K562 (cell line): ENCODE measurements around the gene PELI1. TPM values are rescaled to one million over a fixed set of nuclear protein-coding genes. Genes with fewer than 3 reads are reported as not detected.

Experiments used
- CREBBP ChIP-seq: IDR thresholded peaks from one replicate; pipeline ENCODE4 v1.6.1; 2012; ENCODE audit warnings: low read depth, mild to moderate bottlenecking, control low read depth, inconsistent platforms, low read length
- CTBP1 ChIP-seq: fragments of 450-650 bp; IDR thresholded peaks from 2 replicates; pipeline ENCODE4 v1.6.1; 2016; ENCODE audit warnings: borderline replicate concordance
- ESRRB ChIP-seq: fragments of 250-450 bp; sonication (Bioruptor Pico); IDR thresholded peaks from 2 replicates; pipeline ENCODE4 v1.5.0; 2020; ENCODE audit warnings: mild to moderate bottlenecking, moderate library complexity, borderline replicate concordance
- GATAD2A ChIP-seq: fragments of 450-650 bp; IDR thresholded peaks from 2 replicates; pipeline ENCODE4 v1.6.1; 2017
- HIVEP1 ChIP-seq: fragments of 250-450 bp; sonication (Bioruptor Pico); IDR thresholded peaks from 2 replicates; pipeline ENCODE4 v1.4.0; 2020; ENCODE audit warnings: mild to moderate bottlenecking
- HMG20B ChIP-seq: fragments of 250-450 bp; sonication (Bioruptor Pico); IDR thresholded peaks from 2 replicates; pipeline ENCODE4 v1.5.0; 2021; ENCODE audit warnings: mild to moderate bottlenecking
- LCOR ChIP-seq: sonication (generic); formaldehyde crosslinking; IDR thresholded peaks from 2 replicates; pipeline ENCODE4 v1.8.0; 2022; ENCODE audit warnings: mild to moderate bottlenecking, missing genetic modification reagents
- LEF1 ChIP-seq: fragments of 450-650 bp; IDR thresholded peaks from 2 replicates; pipeline ENCODE4 v1.6.1; 2016; ENCODE audit warnings: mild to moderate bottlenecking
- MTA1 ChIP-seq: fragments of 450-650 bp; IDR thresholded peaks from 2 replicates; pipeline ENCODE4 v1.6.1; 2017; ENCODE audit warnings: borderline replicate concordance
- MYNN ChIP-seq, 2 experiments: sonication (generic); formaldehyde crosslinking in 1 of 2; IDR thresholded peaks; 2 replicates each; pipeline versions ENCODE4 v1.5.0 to v1.6.1; 2016 to 2020; ENCODE audit warnings: antibody characterized with exemption in 1 of 2, missing genetic modification reagents in 1 of 2
- NFATC3 ChIP-seq: fragments of 450-650 bp; IDR thresholded peaks from 2 replicates; pipeline ENCODE4 v1.6.1; 2017; ENCODE audit warnings: mild to moderate bottlenecking
- NFE2 ChIP-seq: IDR thresholded peaks from 2 replicates; pipeline ENCODE4 v1.6.1; 2014; ENCODE audit warnings: antibody characterized with exemption, low read depth
- NFIC ChIP-seq: fragments of 450-650 bp; IDR thresholded peaks from 2 replicates; pipeline ENCODE4 v1.6.1; 2017; ENCODE audit warnings: mild to moderate bottlenecking, inconsistent platforms
- RFX1 ChIP-seq: fragments of 450-650 bp; IDR thresholded peaks from 2 replicates; pipeline ENCODE4 v1.6.1; 2016; ENCODE audit warnings: mild to moderate bottlenecking, moderate library complexity
- SMARCA4 ChIP-seq: fragments of 450-650 bp; IDR thresholded peaks from 2 replicates; pipeline ENCODE4 v1.6.1; 2016
- SNIP1 ChIP-seq: fragments of 450-650 bp; IDR thresholded peaks from 2 replicates; pipeline ENCODE4 v1.7.1; 2017; ENCODE audit warnings: low read depth, mild to moderate bottlenecking
- WHSC1 ChIP-seq: IDR thresholded peaks from one replicate; pipeline ENCODE4 v1.6.1; 2012; ENCODE audit warnings: low read length, control low read depth, inconsistent platforms
- ZNF316 ChIP-seq: fragments of 450-650 bp; IDR thresholded peaks from 2 replicates; pipeline ENCODE4 v1.6.1; 2016
- ZNF766 ChIP-seq: fragments of 200-800 bp; sonication (Bioruptor generic); conservative IDR thresholded peaks from 2 replicates; pipeline ENCODE4 v1.6.1; 2016; ENCODE audit warnings: missing genetic modification characterization, missing compliant biosample characterization
- polyA plus RNA-seq, 8 experiments: library from polyadenylated mRNA; depleted of rRNA in 4 of 8; stranded (reverse) in 5 of 8; unstranded in 3 of 8; fragments of >200 nt; fragmentation: Nextera tagmentation in 2 of 8; fragmentation: Illumina TruSeq in 1 of 8; extraction: Ambion mirVana in 2 of 8; extraction: Trizol in 1 of 8; gene quantifications; 2 replicates each; pipeline versions ENCODE4 v1.2.1 to v1.2.3, GENCODE V29; 2011 to 2014; ENCODE audit warnings: inconsistent platforms in 1 of 8, missing spikeins in 1 of 8
- total RNA-seq, 7 experiments: library from RNA; depleted of rRNA in 6 of 7; stranded (reverse); fragments of >200 nt in 6 of 7; fragmentation: Illumina TruSeq in 2 of 7; extraction: Trizol in 2 of 7; gene quantifications; 2 replicates each; pipeline versions ENCODE4 v1.2.1 to v1.2.3, GENCODE V29; 2011 to 2021; ENCODE audit warnings: low replicate concordance in 1 of 7
- TF ChIP-seq, protein P1 (sequence below): fragments of 150-350 bp; conservative IDR thresholded peaks from 2 replicates; pipeline ENCODE4 v1.6.1; 2014; ENCODE audit warnings: low read length
- TF ChIP-seq, protein P2 (sequence below): sonication (generic); formaldehyde crosslinking; IDR thresholded peaks from 2 replicates; pipeline ENCODE4 v1.8.0; 2022; ENCODE audit warnings: mild to moderate bottlenecking, low read depth, missing genetic modification reagents
- TF ChIP-seq, protein P3 (sequence below): sonication (generic); formaldehyde crosslinking; IDR thresholded peaks from 2 replicates; pipeline ENCODE4 v1.9.0; 2022; ENCODE audit warnings: mild to moderate bottlenecking, missing genetic modification reagents
- TF ChIP-seq, protein P4 (sequence below): fragments of 450-650 bp; IDR thresholded peaks from 2 replicates; pipeline ENCODE4 v1.6.1; 2016
- TF ChIP-seq, protein P5 (sequence below): fragments of 450-650 bp; IDR thresholded peaks from 2 replicates; pipeline ENCODE4 v1.6.1; 2017; ENCODE audit warnings: antibody characterized with exemption, mild to moderate bottlenecking

The PELI1 gene
- total and polyA plus RNA-seq, 9 of the 15 experiments (the other 6 are each of a cell fraction or from before 2014, with no cell fraction given), result 3.3 to 19.2 (median 12.5) TPM

DNA sequence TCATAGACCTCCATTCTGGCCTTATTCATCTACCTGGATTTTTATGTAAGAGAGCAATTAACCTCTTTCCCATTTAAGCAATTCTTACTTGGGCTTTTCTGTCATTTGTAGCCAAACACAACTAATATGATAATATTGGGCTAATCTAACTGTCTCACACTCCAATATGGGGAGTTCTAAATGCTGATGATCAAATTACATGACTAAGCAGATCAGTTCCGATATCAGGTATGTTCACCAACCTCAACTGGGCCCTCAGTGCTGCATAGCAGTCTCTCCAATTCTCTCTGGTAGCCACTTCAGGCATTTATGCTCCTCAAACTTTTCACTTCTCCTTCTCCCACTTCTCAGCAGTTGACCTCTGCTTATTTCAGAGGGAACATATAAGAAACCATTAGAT is 64.0 kb downstream of the PELI1 start (continued):
- TF ChIP-seq WHSC1 (no peak), CTBP1 (no peak), NFE2 (peak; percentile 80), MTA1 (no peak), GATAD2A (no peak), LCOR (CRISPR knock-in tag) (no peak), HMG20B (CRISPR knock-in tag) (no peak), ZNF766 (CRISPR knock-in tag) (peak; percentile 15; the same call in 1 of the 2 replicates), SNIP1 (no peak), NFATC3 (no peak), CREBBP (no peak), LEF1 (0 out of 2 replicates have a peak, but pooled peaks have one; percentile 8), ESRRB (no peak), NFIC (no peak), HIVEP1 (no peak), ZNF316 (peak; percentile 94), SMARCA4 (peak; percentile 49; the same call in 1 of the 2 replicates), MYNN (IDR thresholded peaks at IDR 0.05) (no peak), MYNN (CRISPR knock-in tag; IDR thresholded peaks at IDR 0.05) (no peak), RFX1 (no peak)
- TF ChIP-seq, protein P1, sequence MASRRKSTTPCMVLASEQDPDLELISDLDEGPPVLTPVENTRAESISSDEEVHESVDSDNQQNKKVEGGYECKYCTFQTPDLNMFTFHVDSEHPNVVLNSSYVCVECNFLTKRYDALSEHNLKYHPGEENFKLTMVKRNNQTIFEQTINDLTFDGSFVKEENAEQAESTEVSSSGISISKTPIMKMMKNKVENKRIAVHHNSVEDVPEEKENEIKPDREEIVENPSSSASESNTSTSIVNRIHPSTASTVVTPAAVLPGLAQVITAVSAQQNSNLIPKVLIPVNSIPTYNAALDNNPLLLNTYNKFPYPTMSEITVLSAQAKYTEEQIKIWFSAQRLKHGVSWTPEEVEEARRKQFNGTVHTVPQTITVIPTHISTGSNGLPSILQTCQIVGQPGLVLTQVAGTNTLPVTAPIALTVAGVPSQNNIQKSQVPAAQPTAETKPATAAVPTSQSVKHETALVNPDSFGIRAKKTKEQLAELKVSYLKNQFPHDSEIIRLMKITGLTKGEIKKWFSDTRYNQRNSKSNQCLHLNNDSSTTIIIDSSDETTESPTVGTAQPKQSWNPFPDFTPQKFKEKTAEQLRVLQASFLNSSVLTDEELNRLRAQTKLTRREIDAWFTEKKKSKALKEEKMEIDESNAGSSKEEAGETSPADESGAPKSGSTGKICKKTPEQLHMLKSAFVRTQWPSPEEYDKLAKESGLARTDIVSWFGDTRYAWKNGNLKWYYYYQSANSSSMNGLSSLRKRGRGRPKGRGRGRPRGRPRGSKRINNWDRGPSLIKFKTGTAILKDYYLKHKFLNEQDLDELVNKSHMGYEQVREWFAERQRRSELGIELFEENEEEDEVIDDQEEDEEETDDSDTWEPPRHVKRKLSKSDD, result no peak
- TF ChIP-seq, protein P2, sequence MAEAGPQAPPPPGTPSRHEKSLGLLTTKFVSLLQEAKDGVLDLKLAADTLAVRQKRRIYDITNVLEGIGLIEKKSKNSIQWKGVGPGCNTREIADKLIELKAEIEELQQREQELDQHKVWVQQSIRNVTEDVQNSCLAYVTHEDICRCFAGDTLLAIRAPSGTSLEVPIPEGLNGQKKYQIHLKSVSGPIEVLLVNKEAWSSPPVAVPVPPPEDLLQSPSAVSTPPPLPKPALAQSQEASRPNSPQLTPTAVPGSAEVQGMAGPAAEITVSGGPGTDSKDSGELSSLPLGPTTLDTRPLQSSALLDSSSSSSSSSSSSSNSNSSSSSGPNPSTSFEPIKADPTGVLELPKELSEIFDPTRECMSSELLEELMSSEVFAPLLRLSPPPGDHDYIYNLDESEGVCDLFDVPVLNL, result no peak
- TF ChIP-seq, protein P3, sequence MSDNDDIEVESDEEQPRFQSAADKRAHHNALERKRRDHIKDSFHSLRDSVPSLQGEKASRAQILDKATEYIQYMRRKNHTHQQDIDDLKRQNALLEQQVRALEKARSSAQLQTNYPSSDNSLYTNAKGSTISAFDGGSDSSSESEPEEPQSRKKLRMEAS (CRISPR knock-in tag), result no peak
- TF ChIP-seq, protein P4, sequence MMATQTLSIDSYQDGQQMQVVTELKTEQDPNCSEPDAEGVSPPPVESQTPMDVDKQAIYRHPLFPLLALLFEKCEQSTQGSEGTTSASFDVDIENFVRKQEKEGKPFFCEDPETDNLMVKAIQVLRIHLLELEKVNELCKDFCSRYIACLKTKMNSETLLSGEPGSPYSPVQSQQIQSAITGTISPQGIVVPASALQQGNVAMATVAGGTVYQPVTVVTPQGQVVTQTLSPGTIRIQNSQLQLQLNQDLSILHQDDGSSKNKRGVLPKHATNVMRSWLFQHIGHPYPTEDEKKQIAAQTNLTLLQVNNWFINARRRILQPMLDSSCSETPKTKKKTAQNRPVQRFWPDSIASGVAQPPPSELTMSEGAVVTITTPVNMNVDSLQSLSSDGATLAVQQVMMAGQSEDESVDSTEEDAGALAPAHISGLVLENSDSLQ, result no peak
- TF ChIP-seq, protein P5, sequence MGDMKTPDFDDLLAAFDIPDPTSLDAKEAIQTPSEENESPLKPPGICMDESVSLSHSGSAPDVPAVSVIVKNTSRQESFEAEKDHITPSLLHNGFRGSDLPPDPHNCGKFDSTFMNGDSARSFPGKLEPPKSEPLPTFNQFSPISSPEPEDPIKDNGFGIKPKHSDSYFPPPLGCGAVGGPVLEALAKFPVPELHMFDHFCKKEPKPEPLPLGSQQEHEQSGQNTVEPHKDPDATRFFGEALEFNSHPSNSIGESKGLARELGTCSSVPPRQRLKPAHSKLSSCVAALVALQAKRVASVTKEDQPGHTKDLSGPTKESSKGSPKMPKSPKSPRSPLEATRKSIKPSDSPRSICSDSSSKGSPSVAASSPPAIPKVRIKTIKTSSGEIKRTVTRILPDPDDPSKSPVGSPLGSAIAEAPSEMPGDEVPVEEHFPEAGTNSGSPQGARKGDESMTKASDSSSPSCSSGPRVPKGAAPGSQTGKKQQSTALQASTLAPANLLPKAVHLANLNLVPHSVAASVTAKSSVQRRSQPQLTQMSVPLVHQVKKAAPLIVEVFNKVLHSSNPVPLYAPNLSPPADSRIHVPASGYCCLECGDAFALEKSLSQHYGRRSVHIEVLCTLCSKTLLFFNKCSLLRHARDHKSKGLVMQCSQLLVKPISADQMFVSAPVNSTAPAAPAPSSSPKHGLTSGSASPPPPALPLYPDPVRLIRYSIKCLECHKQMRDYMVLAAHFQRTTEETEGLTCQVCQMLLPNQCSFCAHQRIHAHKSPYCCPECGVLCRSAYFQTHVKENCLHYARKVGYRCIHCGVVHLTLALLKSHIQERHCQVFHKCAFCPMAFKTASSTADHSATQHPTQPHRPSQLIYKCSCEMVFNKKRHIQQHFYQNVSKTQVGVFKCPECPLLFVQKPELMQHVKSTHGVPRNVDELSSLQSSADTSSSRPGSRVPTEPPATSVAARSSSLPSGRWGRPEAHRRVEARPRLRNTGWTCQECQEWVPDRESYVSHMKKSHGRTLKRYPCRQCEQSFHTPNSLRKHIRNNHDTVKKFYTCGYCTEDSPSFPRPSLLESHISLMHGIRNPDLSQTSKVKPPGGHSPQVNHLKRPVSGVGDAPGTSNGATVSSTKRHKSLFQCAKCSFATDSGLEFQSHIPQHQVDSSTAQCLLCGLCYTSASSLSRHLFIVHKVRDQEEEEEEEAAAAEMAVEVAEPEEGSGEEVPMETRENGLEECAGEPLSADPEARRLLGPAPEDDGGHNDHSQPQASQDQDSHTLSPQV, result 0 out of 2 replicates have a peak, but pooled peaks have one; percentile 7
